Uterus (tissue), 4 donors: ENCODE results near the gene EVA1A. TPM values are rescaled to one million over a fixed set of nuclear protein-coding genes. Genes with fewer than 3 reads are reported as not detected.

Experiments
- DNase-seq, 2 donors: peaks; one replicate each; pipeline ENCODE4 v3.0.0-alpha.2; 2019 to 2020
- H3K27ac ChIP-seq, 2 donors: fragments of 200-600 bp; sonication (generic); 1 replicate in 1 of 2; 2 replicates in 1 of 2; pipeline ENCODE4 v1.5.1; 2016 to 2018
- H3K27me3 ChIP-seq, 2 donors: fragments of 200-600 bp; sonication (generic); one replicate each; pipeline ENCODE4 v1.5.1; 2018 to 2019; ENCODE audit warnings: control low read depth in 1 of 2
- H3K36me3 ChIP-seq, 2 donors: fragments of 200-600 bp; sonication (generic); one replicate each; pipeline ENCODE4 v1.5.1; 2019; ENCODE audit warnings: control low read depth in 1 of 2
- H3K4me1 ChIP-seq, 2 donors: fragments of 200-600 bp; sonication (generic); one replicate each; pipeline ENCODE4 v1.5.1; 2018 to 2019; ENCODE audit warnings: control low read depth in 1 of 2
- H3K4me3 ChIP-seq, 2 donors: fragments of 200-600 bp; sonication (generic); 1 replicate in 1 of 2; 2 replicates in 1 of 2; pipeline ENCODE4 v1.5.1; 2018 to 2019; ENCODE audit warnings: mild to moderate bottlenecking in 1 of 2
- H3K9me3 ChIP-seq, 2 donors: fragments of 200-600 bp; sonication (generic); one replicate each; pipeline ENCODE4 v1.5.1; 2019; ENCODE audit warnings: control low read depth in 1 of 2
- POLR2A ChIP-seq, 2 donors: fragments of 450-650 bp; IDR thresholded peaks; one replicate each; pipeline ENCODE4 v1.6.1; 2016; ENCODE audit warnings: antibody characterized with exemption in 2 of 2, mild to moderate bottlenecking in 1 of 2, moderate library complexity in 1 of 2
- intact Hi-C: fragments of 100-400 bp; cut with DNase I; formaldehyde crosslinking; loops from one replicate; pipeline ENCODE4 v1.15.1; 2023; ENCODE audit warnings: low total_unique reads
- total RNA-seq, 4 donors: library from RNA; depleted of rRNA in 3 of 4; stranded (reverse); fragments of >200 nt in 3 of 4; gene quantifications; one replicate each; pipeline versions ENCODE4 v1.1.0 to v1.2.4, GENCODE V29; 2014 to 2023
- TF ChIP-seq, protein P1 (sequence below), 4 experiments: fragments of 200-600 bp in 2 of 4; fragments of 450-650 bp in 2 of 4; sonication (generic) in 2 of 4; IDR thresholded peaks; one replicate each; pipeline ENCODE4 v1.5.1; 2016 to 2019; ENCODE audit warnings: antibody characterized with exemption in 4 of 4, mild to moderate bottlenecking in 2 of 4, moderate library complexity in 1 of 4
- donor health status: DM: yes; HTN: yes; CAD: no.

EVA1A gene
- total RNA-seq, 4 donors from 2014 or later, result 1.2 to 22.1 (median 2.3) TPM; not detected in 1

DNA sequence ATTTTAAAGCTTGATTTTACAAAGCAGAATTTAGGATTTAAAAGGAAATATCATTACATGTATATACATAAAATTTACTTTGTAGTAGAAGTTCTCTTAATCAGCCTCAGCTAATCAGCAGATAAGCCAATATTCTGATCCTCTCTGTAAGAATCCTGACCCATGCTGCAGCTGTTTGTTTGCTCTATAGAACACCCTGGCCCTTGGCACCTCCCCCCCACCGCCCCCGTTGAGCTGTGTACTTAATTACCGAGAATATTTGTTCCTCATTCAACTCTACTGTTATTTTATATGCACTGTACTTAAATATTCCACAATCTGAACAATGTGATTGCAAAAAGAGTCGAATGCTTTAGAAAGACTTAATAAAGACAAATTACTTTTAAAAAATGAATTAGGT lies 98.0 kb downstream of the EVA1A start:
- no peak for DNase-seq
- TF ChIP-seq POLR2A (IDR thresholded peaks at IDR 0.05), result no peak
- TF ChIP-seq, protein P1, sequence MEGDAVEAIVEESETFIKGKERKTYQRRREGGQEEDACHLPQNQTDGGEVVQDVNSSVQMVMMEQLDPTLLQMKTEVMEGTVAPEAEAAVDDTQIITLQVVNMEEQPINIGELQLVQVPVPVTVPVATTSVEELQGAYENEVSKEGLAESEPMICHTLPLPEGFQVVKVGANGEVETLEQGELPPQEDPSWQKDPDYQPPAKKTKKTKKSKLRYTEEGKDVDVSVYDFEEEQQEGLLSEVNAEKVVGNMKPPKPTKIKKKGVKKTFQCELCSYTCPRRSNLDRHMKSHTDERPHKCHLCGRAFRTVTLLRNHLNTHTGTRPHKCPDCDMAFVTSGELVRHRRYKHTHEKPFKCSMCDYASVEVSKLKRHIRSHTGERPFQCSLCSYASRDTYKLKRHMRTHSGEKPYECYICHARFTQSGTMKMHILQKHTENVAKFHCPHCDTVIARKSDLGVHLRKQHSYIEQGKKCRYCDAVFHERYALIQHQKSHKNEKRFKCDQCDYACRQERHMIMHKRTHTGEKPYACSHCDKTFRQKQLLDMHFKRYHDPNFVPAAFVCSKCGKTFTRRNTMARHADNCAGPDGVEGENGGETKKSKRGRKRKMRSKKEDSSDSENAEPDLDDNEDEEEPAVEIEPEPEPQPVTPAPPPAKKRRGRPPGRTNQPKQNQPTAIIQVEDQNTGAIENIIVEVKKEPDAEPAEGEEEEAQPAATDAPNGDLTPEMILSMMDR (IDR thresholded peaks at IDR 0.05), result no peak
- H3K4me3 ChIP-seq, result no peak overlapping the region
- H3K9me3 ChIP-seq, result no peaks in the 10 kb centered on the region
- H3K27ac ChIP-seq, result no peak overlapping the region
- H3K27me3 ChIP-seq, result no peaks in the 10 kb centered on the region
- no peaks in the 10 kb centered on the region for H3K4me1 ChIP-seq
- no peaks in the 10 kb centered on the region for H3K36me3 ChIP-seq
- intact Hi-C loops, result no loop called here

DNA sequence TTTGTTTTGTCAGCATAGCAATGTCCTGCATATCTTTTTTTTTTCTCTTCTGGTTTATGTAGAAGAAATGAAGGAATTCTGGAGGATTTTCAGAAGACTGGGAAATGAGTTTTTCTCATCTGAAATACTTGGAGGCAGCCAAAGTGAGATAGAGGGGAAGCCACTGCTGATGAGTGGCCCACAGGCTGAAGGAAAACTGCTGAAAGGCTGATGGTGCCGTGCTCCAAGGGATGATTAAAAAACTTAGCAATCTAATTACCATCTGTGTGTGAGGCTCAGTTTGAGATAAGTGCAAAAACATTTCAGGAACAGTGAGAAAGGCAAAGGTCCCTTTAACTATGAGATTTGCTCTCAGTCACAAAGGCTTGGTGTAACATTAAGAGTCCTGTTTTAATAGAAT lies 98.5 kb downstream of the EVA1A start:
- TF ChIP-seq, protein P1 (IDR thresholded peaks at IDR 0.05), result no peak
- no peak for TF ChIP-seq POLR2A (IDR thresholded peaks at IDR 0.05)
- Histone ChIP-seq H3K4me1 (no peaks in the 10 kb centered on the region), H3K4me3 (no peak overlapping the region), H3K27ac (no peak overlapping the region), H3K27me3 (no peaks in the 10 kb centered on the region), H3K36me3 (no peaks in the 10 kb centered on the region), H3K9me3 (no peaks in the 10 kb centered on the region)
- intact Hi-C loops, result no loop called here
- DNase-seq, result no peak

DNA sequence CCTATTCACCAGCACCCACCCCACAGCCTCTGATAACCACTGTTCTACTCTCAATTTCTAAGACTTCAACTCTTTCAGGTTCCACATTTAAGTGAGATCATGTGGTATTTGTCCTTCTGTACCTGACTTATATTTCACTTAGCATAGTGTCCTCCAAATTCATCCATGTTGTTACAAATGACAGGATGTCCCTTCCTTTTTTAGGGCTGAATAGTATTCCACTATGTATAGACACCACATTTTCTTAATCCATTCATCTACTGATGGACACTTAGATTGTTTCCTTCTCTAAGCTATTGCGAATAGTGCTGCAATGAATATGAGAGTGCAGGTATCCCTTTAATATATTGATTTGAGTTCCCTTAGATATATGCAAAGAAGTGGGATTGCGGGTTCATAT lies 100.1 kb downstream of the EVA1A start:
- H3K4me1 ChIP-seq, result no peaks in the 10 kb centered on the region
- no peak for DNase-seq
- H3K4me3 ChIP-seq, result no peak overlapping the region
- no peaks in the 10 kb centered on the region for H3K27me3 ChIP-seq
- H3K36me3 ChIP-seq, result no peaks in the 10 kb centered on the region
- intact Hi-C loops, result no loop called here
- H3K27ac ChIP-seq, result no peak overlapping the region
- H3K9me3 ChIP-seq, result no peaks in the 10 kb centered on the region
- TF ChIP-seq POLR2A (IDR thresholded peaks at IDR 0.05), result no peak
- TF ChIP-seq, protein P1 (IDR thresholded peaks at IDR 0.05), result no peak

DNA sequence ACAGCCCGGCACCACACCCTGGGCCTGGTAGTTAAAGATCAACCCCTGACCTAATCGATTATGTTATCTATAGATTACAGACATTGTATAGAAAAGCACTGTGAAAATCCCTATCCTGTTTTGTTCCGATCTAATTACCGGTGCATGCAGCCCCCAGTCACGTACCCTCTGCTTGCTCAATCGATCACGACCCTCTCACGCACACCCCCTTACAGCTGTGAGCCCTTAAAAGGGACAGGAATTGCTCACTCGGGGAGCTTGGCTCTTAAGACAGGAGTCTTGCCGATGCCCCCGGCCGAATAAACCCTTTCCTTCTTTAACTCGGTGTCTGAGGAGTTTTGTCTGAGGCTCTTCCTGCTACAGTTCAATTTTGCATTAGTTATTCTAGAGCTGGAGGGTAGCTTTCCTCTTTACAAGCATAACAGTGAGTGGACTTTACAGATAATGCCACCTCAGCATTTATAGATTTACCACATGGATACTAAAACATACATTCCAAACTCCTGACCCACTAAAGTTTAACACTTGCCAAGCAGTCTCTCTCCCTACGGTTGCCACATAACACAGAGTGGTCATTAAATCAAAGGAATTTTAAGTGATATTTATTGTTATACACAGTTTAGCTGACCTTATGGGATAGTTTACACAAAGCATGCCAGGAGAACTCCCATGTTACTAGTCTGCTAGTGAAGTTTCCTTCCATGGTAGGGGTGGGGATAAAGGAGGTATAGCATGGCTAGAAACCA lies 101.0 kb downstream of the EVA1A start:
- intact Hi-C loops, result no loop called here
- DNase-seq, result no peak
- Histone ChIP-seq H3K27me3 (no peaks in the 10 kb centered on the region), H3K4me3 (no peak overlapping the region), H3K36me3 (no peaks in the 10 kb centered on the region), H3K4me1 (no peaks in the 10 kb centered on the region), H3K27ac (no peak overlapping the region), H3K9me3 (no peaks in the 10 kb centered on the region)
- no peak for TF ChIP-seq POLR2A (IDR thresholded peaks at IDR 0.05)
- TF ChIP-seq, protein P1 (IDR thresholded peaks at IDR 0.05), result no peak

DNA sequence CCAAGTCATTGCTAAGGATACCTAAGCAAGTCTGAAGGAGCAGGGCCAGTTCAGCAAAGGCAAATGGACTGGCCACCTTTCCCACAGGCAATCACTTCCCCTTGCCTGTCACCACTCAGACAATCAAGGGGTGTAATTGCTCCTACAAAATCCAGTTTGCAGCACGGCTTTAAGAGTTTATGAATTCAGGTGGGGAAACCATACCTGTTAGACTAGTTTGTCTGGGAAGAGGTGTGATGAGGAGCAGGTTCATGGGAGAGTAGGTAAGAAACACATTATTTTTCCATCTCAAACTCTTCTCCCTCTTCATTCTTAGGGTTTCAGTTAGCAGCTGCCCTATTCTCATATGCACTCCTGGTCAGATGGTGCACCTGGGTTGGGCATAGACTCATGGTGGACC lies 102.5 kb downstream of the EVA1A start:
- Histone ChIP-seq H3K9me3 (no peaks in the 10 kb centered on the region), H3K27me3 (no peaks in the 10 kb centered on the region), H3K27ac (no peak overlapping the region), H3K4me3 (no peak overlapping the region), H3K36me3 (no peaks in the 10 kb centered on the region), H3K4me1 (no peaks in the 10 kb centered on the region)
- intact Hi-C loops, result no loop called here
- TF ChIP-seq POLR2A (IDR thresholded peaks at IDR 0.05), result no peak
- TF ChIP-seq, protein P1 (IDR thresholded peaks at IDR 0.05), result no peak
- no peak for DNase-seq
